ENCODE results near the gene TMEM161A.

Gene TMEM161A

DNA sequence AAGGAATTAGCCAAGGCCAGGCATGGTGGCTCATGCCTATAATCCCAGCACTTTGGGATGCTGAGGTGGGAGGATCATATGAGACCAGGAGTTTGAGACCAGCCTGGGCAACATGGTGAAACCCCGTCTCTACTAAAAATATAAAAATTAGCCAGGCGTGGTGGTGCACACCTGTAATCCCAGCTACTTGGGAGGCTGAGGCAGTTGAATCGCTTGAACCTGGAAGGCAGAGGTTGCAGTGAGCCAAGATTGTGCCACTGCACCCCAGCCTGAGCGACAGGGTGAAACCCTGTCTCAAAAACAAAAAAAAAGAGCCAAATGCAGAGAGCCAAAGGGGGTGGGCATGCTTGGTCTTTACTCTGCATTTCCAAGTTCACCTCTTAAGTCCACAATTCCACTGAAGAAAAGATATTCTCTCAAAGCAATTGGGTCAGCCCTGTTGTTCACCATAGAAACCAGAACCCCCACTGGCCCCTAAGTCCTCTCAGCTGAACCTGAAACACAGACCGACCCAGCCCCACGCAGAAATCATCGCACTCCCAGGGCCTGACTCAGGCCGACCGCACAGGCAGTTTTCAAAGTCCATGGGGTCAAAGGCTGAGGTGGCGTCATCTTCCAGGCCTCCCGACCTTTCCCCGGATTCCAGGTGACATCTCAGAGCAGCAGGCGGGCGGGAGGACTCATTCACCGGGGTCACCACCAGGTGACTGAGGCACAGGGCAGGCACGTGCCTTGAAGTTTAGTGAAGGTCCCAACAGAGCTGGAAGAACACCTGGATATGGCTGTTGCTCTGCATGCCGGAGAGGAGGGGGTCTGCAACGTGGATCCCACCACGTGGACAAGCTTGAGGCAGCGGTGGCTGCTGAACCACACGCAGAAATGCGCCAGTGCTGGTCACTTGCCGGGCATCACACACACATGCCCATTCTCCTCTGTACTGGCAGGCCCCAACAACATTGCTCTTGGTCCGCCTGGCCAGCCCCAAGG is 41.3 kb downstream of the TMEM161A start:
- no peak for FAIRE-seq

DNA sequence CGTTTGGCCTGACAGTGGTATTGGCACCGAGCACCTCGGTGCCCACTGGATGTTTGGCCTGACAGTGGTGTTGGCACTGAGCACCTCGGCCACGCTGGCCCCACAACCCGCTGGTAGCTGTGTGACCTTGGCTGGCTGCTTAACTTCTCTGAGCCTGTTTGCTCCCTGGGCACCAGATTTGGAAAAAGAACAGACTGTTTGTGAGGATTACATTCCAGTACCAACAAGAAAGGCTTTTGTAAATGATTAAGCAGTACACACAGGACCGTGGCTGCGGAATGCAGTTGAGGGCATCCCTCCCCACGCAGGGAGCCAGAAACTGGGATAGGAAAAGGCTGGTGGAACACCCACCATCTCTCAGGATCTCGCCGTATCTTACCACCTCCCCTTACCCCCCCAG is 42.6 kb downstream of the TMEM161A start:
- no peak for FAIRE-seq

DNA sequence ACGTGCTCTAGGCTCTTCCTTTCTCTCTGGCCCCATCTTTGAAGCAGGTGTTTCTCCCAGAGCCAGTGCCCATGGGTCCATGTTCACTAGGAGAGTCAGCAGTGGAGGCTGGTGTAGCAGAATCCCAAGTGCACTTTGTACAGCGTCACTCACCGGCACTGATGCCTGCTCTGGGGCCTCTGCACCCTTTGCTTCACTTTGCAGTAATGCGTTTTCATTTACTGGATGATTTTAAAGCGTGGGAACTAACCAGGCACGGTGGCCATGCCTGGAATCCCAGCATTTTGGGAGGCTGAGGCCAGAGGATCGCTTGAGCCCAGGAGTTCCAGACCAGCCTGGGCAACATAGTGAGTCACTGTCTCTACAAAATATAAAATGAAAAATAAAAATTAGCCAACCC is 43.8 kb downstream of the TMEM161A start:
- FAIRE-seq: no peak

DNA sequence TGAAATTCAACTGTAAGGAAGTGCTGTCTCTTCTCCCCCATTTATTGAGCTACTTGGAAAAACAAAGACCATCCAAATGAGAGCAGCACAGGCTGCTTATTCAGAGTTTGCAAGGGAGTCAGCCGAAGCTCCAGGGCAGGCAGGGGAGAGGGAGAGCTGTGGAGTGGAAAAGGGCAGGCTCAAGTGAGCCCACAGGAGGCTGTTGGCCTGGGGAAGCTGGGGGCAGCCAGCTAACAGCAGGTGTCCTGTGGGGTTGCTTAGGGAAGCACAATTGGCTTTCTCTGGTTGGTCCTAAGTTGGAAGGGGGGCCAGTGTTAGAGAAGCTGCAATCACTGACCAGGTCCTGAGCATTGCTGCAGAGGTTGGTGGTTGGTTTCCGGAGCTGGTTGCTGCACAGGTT is 50.6 kb downstream of the TMEM161A start:
- FAIRE-seq: no peak

DNA sequence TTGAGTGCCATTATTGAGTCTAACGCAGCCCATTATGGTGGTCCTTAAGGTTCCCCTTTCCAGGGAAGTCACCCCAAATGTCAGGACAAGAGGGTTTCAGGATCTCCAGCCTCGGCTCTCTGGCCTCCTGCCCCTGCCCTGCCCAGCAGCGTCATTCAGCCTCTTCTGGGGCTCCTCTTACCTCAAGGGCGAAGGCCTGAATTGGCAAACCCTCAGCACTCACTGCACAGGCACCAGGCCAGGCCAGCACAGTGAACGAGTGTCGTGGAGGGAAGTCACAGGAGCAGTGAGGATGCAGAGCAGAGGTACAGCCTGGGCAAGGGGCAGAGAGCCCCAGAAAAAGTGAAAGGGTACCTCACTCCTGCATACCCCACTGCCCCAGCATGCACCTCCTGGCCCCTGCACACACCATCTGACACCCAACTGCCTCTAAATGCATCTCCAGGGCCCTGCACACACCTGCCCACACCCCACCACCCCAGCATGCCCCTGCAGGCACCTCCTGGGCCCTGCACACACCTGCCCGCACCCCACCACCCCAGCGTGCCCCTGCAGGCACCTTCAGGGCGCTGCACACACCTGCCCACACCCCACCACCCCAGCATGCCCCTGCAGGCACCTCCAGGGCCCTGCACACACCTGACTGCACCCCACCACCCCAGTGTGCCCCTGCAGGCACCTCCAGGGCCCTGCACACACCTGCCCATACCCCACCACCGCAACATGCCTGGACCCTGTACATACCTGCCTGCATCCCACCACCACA is 54.7 kb downstream of the TMEM161A start:
- no peak for FAIRE-seq

DNA sequence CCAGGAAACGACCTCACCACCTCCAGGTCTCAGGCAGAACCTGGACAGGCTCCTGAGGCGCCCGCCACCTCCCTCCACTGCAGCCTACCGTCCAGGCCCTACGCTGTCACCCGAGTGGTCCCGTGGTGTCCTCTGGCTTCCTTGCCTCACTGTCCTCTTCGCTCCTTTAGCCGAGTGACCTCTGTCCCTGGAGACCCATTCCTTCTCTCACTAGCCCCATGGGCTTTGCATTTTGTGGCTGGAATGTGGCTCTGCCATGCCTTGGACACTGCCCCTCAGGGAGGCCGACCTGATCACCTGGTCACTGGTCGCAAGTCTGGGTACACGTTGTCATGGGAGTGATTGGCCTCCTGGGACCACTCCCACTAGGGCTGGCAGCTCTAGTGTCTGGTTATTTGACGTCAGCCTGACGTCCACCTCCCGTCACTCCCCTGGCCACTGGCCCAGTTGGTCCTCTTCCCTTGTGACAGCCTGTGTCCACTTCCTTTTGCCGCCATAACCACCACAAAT is 56.6 kb downstream of the TMEM161A start:
- no peak for FAIRE-seq

DNA sequence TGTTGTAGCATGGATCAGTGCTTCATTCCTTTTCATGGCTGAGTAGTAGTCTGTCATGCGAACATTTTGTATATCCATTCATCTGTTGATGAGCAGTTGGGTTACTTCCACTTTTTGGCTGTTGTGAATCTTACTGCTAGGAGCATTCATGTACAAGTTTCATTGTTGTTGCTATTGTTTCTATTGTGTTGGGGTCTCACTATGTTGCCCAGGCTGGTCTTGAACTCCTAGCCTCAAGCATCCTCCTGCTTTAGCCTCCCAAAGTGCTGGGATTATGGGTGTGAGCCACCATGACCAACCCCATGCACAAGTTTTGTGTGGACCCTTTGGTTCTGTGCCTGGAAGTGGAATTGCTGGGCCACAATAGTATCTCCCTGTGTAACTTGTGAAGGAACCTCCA is 58.7 kb downstream of the TMEM161A start:
- no peak for FAIRE-seq

DNA sequence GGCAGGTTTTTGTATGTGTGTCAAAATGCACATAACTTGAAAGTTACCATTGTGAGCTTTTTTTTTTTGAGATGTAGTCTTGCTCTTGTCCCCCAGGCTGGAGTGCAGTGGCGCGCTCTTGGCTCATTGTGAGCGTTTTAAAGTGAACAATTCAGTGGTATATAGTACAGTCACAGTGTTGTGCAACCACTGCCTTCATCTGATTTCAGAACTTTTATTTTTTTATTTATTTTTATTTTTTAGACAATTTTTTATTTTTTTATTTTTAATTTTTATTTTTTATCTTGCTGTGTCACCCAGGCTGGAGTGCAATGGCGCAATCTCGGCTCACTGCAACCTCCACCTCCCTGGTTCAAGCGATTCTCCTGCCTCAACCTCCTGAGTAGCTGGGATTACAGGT is 59.5 kb downstream of the TMEM161A start:
- FAIRE-seq: no peak

DNA sequence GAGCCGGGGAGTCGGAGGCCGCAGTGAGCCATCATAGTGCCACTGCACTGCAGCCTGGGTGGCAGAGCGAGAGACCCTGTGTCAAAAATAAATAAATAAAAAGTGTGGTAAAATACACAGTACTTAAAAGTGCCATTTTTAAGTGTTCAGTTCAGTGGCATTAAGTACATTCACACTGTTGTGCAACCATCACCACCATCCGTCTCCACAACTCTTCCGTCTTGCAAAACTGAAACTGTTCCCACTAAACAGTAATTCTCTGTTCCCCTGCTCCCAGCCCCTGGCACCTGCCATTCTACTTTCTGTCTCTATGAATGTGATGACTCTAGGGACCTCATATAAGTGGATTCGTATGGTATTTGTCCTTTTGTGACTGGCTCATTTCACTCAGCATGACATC is 61.2 kb downstream of the TMEM161A start:
- FAIRE-seq: no peak

DNA sequence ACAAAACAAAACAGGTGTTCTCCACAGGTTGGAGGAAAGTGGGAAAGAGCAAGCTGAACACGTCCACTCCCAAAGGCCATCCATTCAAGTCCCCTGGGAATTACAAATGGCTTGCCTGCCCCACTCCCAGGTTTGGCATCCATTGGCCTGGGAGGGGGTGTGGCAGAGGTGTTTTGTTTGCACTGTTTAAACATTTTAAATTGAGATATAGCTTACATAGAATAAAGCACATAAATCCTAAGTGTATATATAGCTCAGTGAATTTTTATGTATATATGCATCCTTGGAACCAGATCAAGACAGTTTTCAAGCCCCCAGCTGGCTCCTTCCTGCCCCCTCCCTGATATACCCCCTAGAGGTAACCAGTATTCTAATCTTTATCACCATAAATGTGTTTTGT is 61.8 kb downstream of the TMEM161A start:
- no peak for FAIRE-seq

DNA sequence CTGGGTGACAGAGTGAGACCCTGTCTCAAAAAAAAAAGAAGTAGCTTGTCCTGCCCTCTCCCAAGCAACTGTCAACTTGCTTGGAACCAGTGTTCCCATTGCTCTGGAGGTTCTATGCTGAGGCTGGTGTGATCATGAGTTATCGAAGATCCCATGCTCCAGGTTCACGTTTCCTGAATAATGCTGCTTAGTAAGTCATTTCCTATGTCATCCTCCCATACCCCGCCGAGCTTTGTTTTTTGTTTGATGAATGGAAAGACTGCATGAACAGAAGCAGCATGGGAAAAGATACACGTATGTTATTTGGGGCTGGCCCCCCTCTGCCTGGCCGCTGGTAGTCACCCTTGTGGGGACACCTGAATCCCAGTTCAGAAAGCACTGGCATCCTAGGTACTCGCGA is 63.2 kb downstream of the TMEM161A start:
- no peak for FAIRE-seq

DNA sequence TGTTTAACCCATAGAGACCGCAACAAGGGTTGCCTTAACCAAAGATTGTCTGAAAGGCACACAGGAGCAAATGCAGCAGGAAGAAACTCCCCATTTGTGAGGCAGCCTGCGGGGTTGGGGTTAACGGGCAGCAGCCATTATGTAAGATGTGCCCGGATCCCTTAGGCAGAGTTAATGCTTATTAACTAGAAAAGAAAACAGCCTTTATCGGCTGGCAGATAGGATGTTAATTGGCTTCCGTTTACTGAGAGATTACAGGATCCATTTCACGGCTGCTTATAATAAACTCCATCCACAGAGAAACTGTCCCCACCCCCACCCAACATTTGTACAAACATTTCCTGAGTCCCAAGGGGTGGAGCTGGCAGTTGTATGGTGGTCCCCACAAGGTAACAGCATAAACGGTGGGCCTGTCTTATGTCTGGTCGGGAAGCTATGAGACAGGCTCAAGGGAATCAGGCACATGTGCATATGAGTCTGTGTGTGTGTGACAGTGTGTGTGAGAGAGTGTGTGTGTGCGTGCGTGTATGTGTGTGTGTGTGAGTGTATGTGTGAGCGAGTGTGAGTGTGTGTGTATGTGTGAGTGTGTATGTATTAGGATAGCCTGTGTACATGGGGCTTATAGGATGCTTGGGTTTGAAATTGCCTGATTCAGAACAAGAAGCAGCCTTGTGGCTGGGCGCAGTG is 63.9 kb downstream of the TMEM161A start:
- FAIRE-seq: no peak

DNA sequence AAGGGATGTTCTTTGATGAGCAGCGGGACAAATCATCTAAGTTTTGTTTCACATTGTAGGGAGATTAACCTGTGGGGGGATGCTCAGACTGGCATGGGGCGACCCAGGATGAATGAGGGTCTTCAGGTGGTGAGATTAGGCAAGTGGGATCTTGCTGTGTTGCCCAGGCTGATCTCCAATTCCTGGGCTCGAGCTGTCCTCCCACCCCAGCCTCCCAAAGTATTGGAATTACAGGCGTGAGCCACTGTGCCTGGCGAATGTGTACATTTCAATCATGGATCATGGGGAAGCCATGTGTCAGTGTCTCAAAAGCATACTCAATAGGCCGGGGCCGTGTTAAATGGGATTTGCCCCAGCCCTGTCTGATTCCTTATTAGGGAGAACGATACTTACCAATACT is 66.4 kb downstream of the TMEM161A start:
- FAIRE-seq: no peak
